ENCODE measurements around the gene MAP3K3. TPM values are rescaled to one million over a fixed set of nuclear protein-coding genes. Genes with fewer than 3 reads are reported as not detected.

MAP3K3 gene
- total RNA-seq, 1 donor from 2014 or later, result 32.5 TPM

DNA sequence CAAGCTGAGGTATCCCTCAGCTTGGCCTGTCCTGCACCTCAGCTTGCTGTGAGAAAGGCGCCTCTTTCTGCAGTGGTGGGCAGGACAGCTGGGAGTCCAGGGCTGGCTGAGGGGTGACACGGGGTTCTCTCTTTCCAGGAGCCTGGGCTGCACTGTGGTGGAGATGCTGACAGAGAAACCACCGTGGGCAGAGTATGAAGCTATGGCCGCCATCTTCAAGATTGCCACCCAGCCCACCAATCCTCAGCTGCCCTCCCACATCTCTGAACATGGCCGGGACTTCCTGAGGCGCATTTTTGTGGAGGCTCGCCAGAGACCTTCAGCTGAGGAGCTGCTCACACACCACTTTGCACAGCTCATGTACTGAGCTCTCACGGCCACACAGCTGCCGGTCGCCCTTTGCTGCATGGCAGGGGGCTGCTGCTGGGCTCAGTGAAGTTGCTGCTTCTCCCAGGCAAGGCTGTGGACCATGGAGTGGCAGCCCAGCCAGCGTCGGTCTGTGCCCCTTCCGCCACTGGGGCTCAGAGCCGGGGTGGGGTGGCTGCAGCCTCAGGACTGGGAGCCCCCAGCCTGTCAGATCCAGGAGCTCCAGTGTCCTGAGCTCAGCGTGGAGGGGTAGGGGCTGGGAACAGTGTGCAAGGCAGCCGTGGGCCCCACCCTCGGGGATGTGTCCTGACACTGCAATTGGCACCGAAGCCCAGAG lies 71.3 kb downstream of the MAP3K3 start:
- no peak for ATAC-seq (ENCODE audit: low read depth)
- Mint-ChIP-seq H3K4me1 (peaks cover 56% of the 10 kb centered on the region), H3K9me3 (no peaks in the 10 kb centered on the region), H3K4me3 (no peak overlapping the region), H3K27me3 (no peaks in the 10 kb centered on the region), H3K36me3 (ENCODE audit: low read depth) (peaks cover 79% of the 10 kb centered on the region), H3K27ac (peak overlapping the region; percentile 97)
- intact Hi-C loops (cut with micrococcal nuclease), result no loop called here
- no peak for DNase-seq
- POLR2A ChIA-PET, result interaction anchor here (0.6 to 10.0 kb wide), 11 partner anchors 9 to 150 kb away, joined by 3 to 247 read pairs (median 5); partner anchors contain the start of genes CCDC47, DDX42 and MAP3K3
- TF ChIP-seq, protein P1, sequence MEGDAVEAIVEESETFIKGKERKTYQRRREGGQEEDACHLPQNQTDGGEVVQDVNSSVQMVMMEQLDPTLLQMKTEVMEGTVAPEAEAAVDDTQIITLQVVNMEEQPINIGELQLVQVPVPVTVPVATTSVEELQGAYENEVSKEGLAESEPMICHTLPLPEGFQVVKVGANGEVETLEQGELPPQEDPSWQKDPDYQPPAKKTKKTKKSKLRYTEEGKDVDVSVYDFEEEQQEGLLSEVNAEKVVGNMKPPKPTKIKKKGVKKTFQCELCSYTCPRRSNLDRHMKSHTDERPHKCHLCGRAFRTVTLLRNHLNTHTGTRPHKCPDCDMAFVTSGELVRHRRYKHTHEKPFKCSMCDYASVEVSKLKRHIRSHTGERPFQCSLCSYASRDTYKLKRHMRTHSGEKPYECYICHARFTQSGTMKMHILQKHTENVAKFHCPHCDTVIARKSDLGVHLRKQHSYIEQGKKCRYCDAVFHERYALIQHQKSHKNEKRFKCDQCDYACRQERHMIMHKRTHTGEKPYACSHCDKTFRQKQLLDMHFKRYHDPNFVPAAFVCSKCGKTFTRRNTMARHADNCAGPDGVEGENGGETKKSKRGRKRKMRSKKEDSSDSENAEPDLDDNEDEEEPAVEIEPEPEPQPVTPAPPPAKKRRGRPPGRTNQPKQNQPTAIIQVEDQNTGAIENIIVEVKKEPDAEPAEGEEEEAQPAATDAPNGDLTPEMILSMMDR (IDR thresholded peaks at IDR 0.05), result no peak
- CTCF ChIA-PET, result interaction anchor here (0.8 kb wide), 1 partner anchor 16 kb away, joined by 3 read pairs; no protein-coding TSS in a partner anchor

DNA sequence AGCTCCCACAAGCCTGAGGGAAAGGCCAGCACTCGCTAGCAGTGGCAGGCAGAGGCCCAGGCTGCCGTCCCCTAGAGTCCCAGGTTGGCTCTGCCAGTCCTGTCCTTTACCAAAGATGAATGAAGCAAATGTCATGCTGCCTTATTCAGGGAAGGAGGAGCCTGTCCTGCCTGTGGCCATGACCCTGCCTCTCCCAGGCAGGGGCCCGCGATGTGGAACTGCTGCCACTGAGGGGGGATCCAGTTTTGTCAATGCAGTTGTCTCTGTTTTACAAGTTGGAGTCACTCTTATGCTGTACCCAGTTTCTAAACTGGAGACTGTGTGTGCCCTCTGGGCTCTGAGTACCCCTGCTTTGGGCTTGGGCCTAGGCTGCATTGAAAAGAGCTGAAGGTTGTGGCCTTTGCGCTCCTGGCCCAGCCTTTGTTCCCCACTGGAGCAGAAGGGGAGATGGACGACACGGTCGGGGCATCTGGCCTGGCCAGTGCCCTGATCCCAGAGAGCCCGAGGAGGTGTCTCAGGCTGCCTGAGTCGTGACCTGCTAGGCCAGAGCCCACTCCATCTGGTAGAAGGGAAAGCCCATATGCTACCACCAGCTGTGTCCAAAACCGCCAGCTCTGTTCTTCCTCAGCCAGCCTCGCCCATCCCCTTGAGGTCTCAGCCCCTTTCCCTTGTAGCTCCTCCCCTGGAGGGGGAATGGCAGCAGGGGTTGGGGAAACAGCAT lies 72.2 kb downstream of the MAP3K3 start:
- ChIA-PET CTCF (interaction anchor here (0.8 to 1.9 kb wide), 5 partner anchors 16 to 140 kb away, joined by 3 to 6 read pairs (median 4); partner anchors contain the start of genes CCDC47 and DDX42), POLR2A (interaction anchor here (0.6 to 11.3 kb wide), 19 partner anchors 9 to 812 kb away, joined by 3 to 295 read pairs (median 8); partner anchors contain the start of genes CCDC47, CEP95, DCAF7 and DDX42)
- no peaks in the 10 kb centered on the region for H3K27me3 Mint-ChIP-seq
- H3K4me1 Mint-ChIP-seq, result peaks cover 56% of the 10 kb centered on the region
- peak overlapping the region; percentile 72 for H3K4me3 Mint-ChIP-seq
- peaks cover 71% of the 10 kb centered on the region for H3K36me3 Mint-ChIP-seq (ENCODE audit: low read depth)
- DNase-seq (no peak), ATAC-seq (ENCODE audit: low read depth) (no peak)
- no peaks in the 10 kb centered on the region for H3K9me3 Mint-ChIP-seq
- peak overlapping the region; percentile 97 for H3K27ac Mint-ChIP-seq
- TF ChIP-seq, protein P1 (IDR thresholded peaks at IDR 0.05), result no peak
- intact Hi-C loops (cut with micrococcal nuclease), result no loop called here

DNA sequence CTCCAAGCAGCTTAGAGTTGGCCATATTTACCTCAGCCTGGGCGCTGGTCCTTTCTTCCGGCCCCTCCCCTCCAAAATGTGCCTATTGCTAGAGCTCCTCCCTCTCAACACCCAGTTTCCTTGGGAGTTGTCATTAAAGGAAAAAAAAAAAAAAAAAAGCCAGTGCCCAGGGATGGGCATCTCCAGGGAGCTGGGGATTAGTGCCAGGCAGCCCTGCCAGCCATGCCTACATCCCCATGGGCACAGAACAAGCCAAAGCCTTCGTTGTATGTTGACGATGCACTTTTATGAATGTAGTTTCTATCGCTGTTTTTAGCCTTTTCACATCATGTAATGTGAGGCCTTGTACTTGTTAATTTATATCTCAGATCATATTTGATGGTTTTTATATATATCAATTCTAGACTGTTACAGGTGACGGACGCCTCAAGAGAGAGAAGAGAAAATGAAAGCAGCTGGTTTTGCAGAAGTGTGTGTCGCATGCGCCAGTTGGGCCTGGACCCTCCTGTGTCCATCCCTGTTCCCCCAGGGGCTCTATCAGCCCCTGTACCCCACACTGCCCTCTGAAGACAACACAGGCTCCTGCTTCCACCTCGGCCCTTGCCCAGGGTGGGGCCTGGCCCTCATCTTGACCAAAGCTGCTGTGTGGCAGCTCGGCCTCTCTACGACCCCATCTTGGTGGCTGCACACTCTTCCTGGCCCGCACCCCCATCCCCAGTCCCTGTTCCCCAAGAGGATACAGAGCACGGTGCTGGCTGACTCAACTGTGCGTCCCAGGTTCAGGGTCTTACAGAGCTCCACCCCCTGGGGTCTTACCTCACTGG lies 72.9 kb downstream of the MAP3K3 start:
- peak overlapping the region; percentile 97 for H3K27ac Mint-ChIP-seq
- TF ChIP-seq, protein P1 (IDR thresholded peaks at IDR 0.05), result no peak
- no peaks in the 10 kb centered on the region for H3K9me3 Mint-ChIP-seq
- H3K4me3 Mint-ChIP-seq, result peak overlapping the region; percentile 72
- DNase-seq (no peak), ATAC-seq (ENCODE audit: low read depth) (no peak)
- H3K4me1 Mint-ChIP-seq, result peaks cover 56% of the 10 kb centered on the region
- H3K36me3 Mint-ChIP-seq (ENCODE audit: low read depth), result peaks cover 64% of the 10 kb centered on the region
- intact Hi-C loops (cut with micrococcal nuclease), result loop anchor here (5.0 kb wide), 3 partner anchors 218 to 812 kb away; partner anchors contain the start of genes ACE, CEP95, DDX5 and TEX2
- CTCF ChIA-PET, result interaction anchor here (0.8 to 1.9 kb wide), 6 partner anchors 15 to 140 kb away, joined by 3 to 6 read pairs (median 4); partner anchors contain the start of genes CCDC47, DDX42 and MAP3K3
- POLR2A ChIA-PET, result interaction anchor here (0.6 to 11.3 kb wide), 22 partner anchors 9 to 811 kb away, joined by 3 to 295 read pairs (median 7); partner anchors contain the start of genes CCDC47, CEP95, DCAF7 and DDX42
- H3K27me3 Mint-ChIP-seq, result no peaks in the 10 kb centered on the region

DNA sequence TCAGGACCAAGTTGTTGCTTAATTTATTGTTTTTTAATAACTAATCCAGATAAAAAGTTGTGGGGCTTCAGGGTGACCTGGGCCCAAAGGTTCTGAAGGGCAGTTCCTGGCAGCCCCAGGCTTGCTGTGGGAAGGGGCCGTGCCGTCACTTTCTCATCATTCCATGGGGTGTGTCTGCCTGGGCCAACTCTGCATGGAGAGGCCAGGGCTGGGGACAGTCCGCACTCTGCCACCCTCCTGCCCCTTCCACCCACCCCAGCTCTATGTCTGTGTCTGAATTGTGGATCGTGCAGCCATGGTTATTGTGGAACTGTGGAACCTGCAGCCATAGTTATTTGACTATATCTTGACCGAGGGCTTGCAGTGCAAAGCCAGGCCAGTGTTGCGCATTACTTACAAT lies 73.7 kb downstream of the MAP3K3 start:
- DNase-seq, result no peak
- intact Hi-C loops (cut with micrococcal nuclease), result loop anchor here (5.0 kb wide), 3 partner anchors 219 to 811 kb away; partner anchors contain the start of genes ACE, CEP95, DDX5 and TEX2

More for the DNA sequence above, 73.7 kb downstream of the MAP3K3 start:
- H3K36me3 Mint-ChIP-seq (ENCODE audit: low read depth), result peaks cover 56% of the 10 kb centered on the region
- POLR2A ChIA-PET, result interaction anchor here (0.6 to 11.3 kb wide), 17 partner anchors 8 to 938 kb away, joined by 3 to 295 read pairs (median 10); partner anchors contain the start of genes CCDC47, DDX42, FTSJ3 and MAP3K3
- H3K4me3 Mint-ChIP-seq, result peak overlapping the region; percentile 96
- peak overlapping the region; percentile 97 for H3K27ac Mint-ChIP-seq
- H3K4me1 Mint-ChIP-seq, result peaks cover 58% of the 10 kb centered on the region
- TF ChIP-seq, protein P1 (IDR thresholded peaks at IDR 0.05), result no peak
- no peaks in the 10 kb centered on the region for H3K27me3 Mint-ChIP-seq
- no peak for ATAC-seq (ENCODE audit: low read depth)
- no peaks in the 10 kb centered on the region for H3K9me3 Mint-ChIP-seq
- CTCF ChIA-PET, result interaction anchor here (0.6 to 4.5 kb wide), 7 partner anchors 15 to 183 kb away, joined by 3 to 42 read pairs (median 4); partner anchors contain the start of genes CCDC47, DDX42 and MAP3K3

All from activated B cell treated with CpG ODN at 0.5 μM for 24 hours (primary cell).